GM03348 (cell line): ENCODE results near the gene OLIG2.

Experiments
- DNase-seq: peaks from one replicate; pipeline ENCODE4 v3.0.0; 2012; ENCODE audit warnings: low spot score

The OLIG2 gene

GRCh38 chr21:33019885-33020557 is 5.7 kb upstream of the OLIG2 start:
- DNase-seq: no peak

- no peak for DNase-seq
Observed at GRCh38 chr21:33020558-33021100, 5.1 kb upstream of the OLIG2 start.

- DNase-seq: no peak
Observed at GRCh38 chr21:33021150-33021549, 4.6 kb upstream of the OLIG2 start.

- no peak for DNase-seq
Observed at GRCh38 chr21:33021667-33022066, 4.1 kb upstream of the OLIG2 start.

- no peak for DNase-seq
Observed at GRCh38 chr21:33022489-33022827, 3.3 kb upstream of the OLIG2 start.

- no peak for DNase-seq
Observed at GRCh38 chr21:33022828-33023573, 2.7 kb upstream of the OLIG2 start.

GRCh38 chr21:33023574-33024200 is 2.0 kb upstream of the OLIG2 start:
- no peak for DNase-seq

GRCh38 chr21:33024201-33025103 is 1.3 kb upstream of the OLIG2 start:
- DNase-seq: no peak

- no peak for DNase-seq
Observed at GRCh38 chr21:33025106-33025488, 638 bp upstream of the OLIG2 start.

GRCh38 chr21:33026443-33026858 is 716 bp downstream of the OLIG2 start:
- no peak for DNase-seq

- DNase-seq: no peak
Observed at GRCh38 chr21:33026878-33027400, 1.2 kb downstream of the OLIG2 start.

- DNase-seq: no peak
Observed at GRCh38 chr21:33027401-33028286, 1.9 kb downstream of the OLIG2 start.

GRCh38 chr21:33028287-33028670 is 2.5 kb downstream of the OLIG2 start:
- no peak for DNase-seq

GRCh38 chr21:33028773-33029384 is 3.1 kb downstream of the OLIG2 start:
- DNase-seq: no peak

GRCh38 chr21:33029385-33029921 is 3.7 kb downstream of the OLIG2 start:
- no peak for DNase-seq

GRCh38 chr21:33029975-33030461 is 4.3 kb downstream of the OLIG2 start:
- DNase-seq: no peak

GRCh38 chr21:33030633-33031032 is 4.9 kb downstream of the OLIG2 start:
- DNase-seq: no peak

- DNase-seq: no peak
Observed at GRCh38 chr21:33031152-33031911, 5.6 kb downstream of the OLIG2 start.

- no peak for DNase-seq
Observed at GRCh38 chr21:33032434-33033047, 6.8 kb downstream of the OLIG2 start.
